ENCODE results near the gene VWF.

The VWF gene

GRCh38 chr12:5985471-5985870 lies 139.0 kb downstream of the VWF start:
- no peak overlapping the region for H3K4me3 ChIP-seq (ENCODE audit: low read depth, low read length)
- no peaks in the 10 kb centered on the region for H3K36me3 ChIP-seq (ENCODE audit: insufficient read depth, low read length)
- H3K4me1 ChIP-seq (ENCODE audit: control insufficient read depth, insufficient read depth, low read length, unreplicated experiment): no peaks in the 10 kb centered on the region
- H3K79me2 ChIP-seq (ENCODE audit: control insufficient read depth, insufficient read depth, low read length, unreplicated experiment): no peaks in the 10 kb centered on the region
- H3K27ac ChIP-seq (ENCODE audit: low read depth, low read length): no peak overlapping the region
- no peak overlapping the region for H2AFZ ChIP-seq (ENCODE audit: low read length, unreplicated experiment)
- peaks cover 37% of the 10 kb centered on the region for H3K27me3 ChIP-seq (ENCODE audit: insufficient read depth, low read length)

- H2AFZ ChIP-seq (ENCODE audit: low read length, unreplicated experiment): no peak overlapping the region
- no peak overlapping the region for H3K27ac ChIP-seq (ENCODE audit: low read depth, low read length)
- H3K4me3 ChIP-seq (ENCODE audit: low read depth, low read length): no peak overlapping the region
- H3K36me3 ChIP-seq (ENCODE audit: insufficient read depth, low read length): no peaks in the 10 kb centered on the region
- no peaks in the 10 kb centered on the region for H3K79me2 ChIP-seq (ENCODE audit: control insufficient read depth, insufficient read depth, low read length, unreplicated experiment)
- H3K4me1 ChIP-seq (ENCODE audit: control insufficient read depth, insufficient read depth, low read length, unreplicated experiment): no peaks in the 10 kb centered on the region
- H3K27me3 ChIP-seq (ENCODE audit: insufficient read depth, low read length): peaks cover 37% of the 10 kb centered on the region
These were observed 139.6 kb downstream of the VWF start for GRCh38 chr12:5984873-5985272.

- Histone ChIP-seq H3K36me3 (ENCODE audit: insufficient read depth, low read length) (no peaks in the 10 kb centered on the region), H3K4me3 (ENCODE audit: low read depth, low read length) (no peak overlapping the region), H3K4me1 (ENCODE audit: control insufficient read depth, insufficient read depth, low read length, unreplicated experiment) (no peaks in the 10 kb centered on the region), H2AFZ (ENCODE audit: low read length, unreplicated experiment) (no peak overlapping the region), H3K27ac (ENCODE audit: low read depth, low read length) (no peak overlapping the region), H3K27me3 (ENCODE audit: insufficient read depth, low read length) (peaks cover 44% of the 10 kb centered on the region), H3K79me2 (ENCODE audit: control insufficient read depth, insufficient read depth, low read length, unreplicated experiment) (no peaks in the 10 kb centered on the region)
These were observed 142.4 kb downstream of the VWF start for GRCh38 chr12:5982106-5982505.

GRCh38 chr12:5977556-5977955 lies 146.9 kb downstream of the VWF start:
- Histone ChIP-seq H3K36me3 (ENCODE audit: insufficient read depth, low read length) (no peaks in the 10 kb centered on the region), H2AFZ (ENCODE audit: low read length, unreplicated experiment) (no peak overlapping the region), H3K27ac (ENCODE audit: low read depth, low read length) (no peak overlapping the region), H3K79me2 (ENCODE audit: control insufficient read depth, insufficient read depth, low read length, unreplicated experiment) (no peaks in the 10 kb centered on the region), H3K4me3 (ENCODE audit: low read depth, low read length) (no peak overlapping the region), H3K27me3 (ENCODE audit: insufficient read depth, low read length) (peaks cover 57% of the 10 kb centered on the region), H3K4me1 (ENCODE audit: control insufficient read depth, insufficient read depth, low read length, unreplicated experiment) (no peaks in the 10 kb centered on the region)

GRCh38 chr12:5976711-5977110 lies 147.8 kb downstream of the VWF start:
- Histone ChIP-seq H3K4me3 (ENCODE audit: low read depth, low read length) (no peak overlapping the region), H3K27me3 (ENCODE audit: insufficient read depth, low read length) (peaks cover 59% of the 10 kb centered on the region), H3K79me2 (ENCODE audit: control insufficient read depth, insufficient read depth, low read length, unreplicated experiment) (no peaks in the 10 kb centered on the region), H3K27ac (ENCODE audit: low read depth, low read length) (no peak overlapping the region), H3K36me3 (ENCODE audit: insufficient read depth, low read length) (no peaks in the 10 kb centered on the region), H3K4me1 (ENCODE audit: control insufficient read depth, insufficient read depth, low read length, unreplicated experiment) (no peaks in the 10 kb centered on the region), H2AFZ (ENCODE audit: low read length, unreplicated experiment) (no peak overlapping the region)

- H3K27me3 ChIP-seq (ENCODE audit: insufficient read depth, low read length): peaks cover 61% of the 10 kb centered on the region
- H2AFZ ChIP-seq (ENCODE audit: low read length, unreplicated experiment): no peak overlapping the region
- H3K27ac ChIP-seq (ENCODE audit: low read depth, low read length): no peak overlapping the region
- H3K36me3 ChIP-seq (ENCODE audit: insufficient read depth, low read length): no peaks in the 10 kb centered on the region
- no peaks in the 10 kb centered on the region for H3K79me2 ChIP-seq (ENCODE audit: control insufficient read depth, insufficient read depth, low read length, unreplicated experiment)
- no peak overlapping the region for H3K4me3 ChIP-seq (ENCODE audit: low read depth, low read length)
- no peaks in the 10 kb centered on the region for H3K4me1 ChIP-seq (ENCODE audit: control insufficient read depth, insufficient read depth, low read length, unreplicated experiment)
These were observed 148.3 kb downstream of the VWF start for GRCh38 chr12:5976196-5976595.

GRCh38 chr12:5973461-5974115 lies 150.9 kb downstream of the VWF start:
- Histone ChIP-seq H3K36me3 (ENCODE audit: insufficient read depth, low read length) (no peaks in the 10 kb centered on the region), H3K4me3 (ENCODE audit: low read depth, low read length) (no peak overlapping the region), H3K79me2 (ENCODE audit: control insufficient read depth, insufficient read depth, low read length, unreplicated experiment) (no peaks in the 10 kb centered on the region), H3K27ac (ENCODE audit: low read depth, low read length) (no peak overlapping the region), H3K4me1 (ENCODE audit: control insufficient read depth, insufficient read depth, low read length, unreplicated experiment) (no peaks in the 10 kb centered on the region), H3K27me3 (ENCODE audit: insufficient read depth, low read length) (peaks cover 67% of the 10 kb centered on the region), H2AFZ (ENCODE audit: low read length, unreplicated experiment) (no peak overlapping the region)

GRCh38 chr12:5972387-5972786 lies 152.1 kb downstream of the VWF start:
- H3K4me1 ChIP-seq (ENCODE audit: control insufficient read depth, insufficient read depth, low read length, unreplicated experiment): no peaks in the 10 kb centered on the region
- H3K27ac ChIP-seq (ENCODE audit: low read depth, low read length): no peak overlapping the region
- no peaks in the 10 kb centered on the region for H3K79me2 ChIP-seq (ENCODE audit: control insufficient read depth, insufficient read depth, low read length, unreplicated experiment)
- H2AFZ ChIP-seq (ENCODE audit: low read length, unreplicated experiment): no peak overlapping the region
- no peak overlapping the region for H3K4me3 ChIP-seq (ENCODE audit: low read depth, low read length)
- no peaks in the 10 kb centered on the region for H3K36me3 ChIP-seq (ENCODE audit: insufficient read depth, low read length)
- H3K27me3 ChIP-seq (ENCODE audit: insufficient read depth, low read length): peaks cover 65% of the 10 kb centered on the region

GRCh38 chr12:5971194-5971850 lies 153.1 kb downstream of the VWF start:
- H3K36me3 ChIP-seq (ENCODE audit: insufficient read depth, low read length): no peaks in the 10 kb centered on the region
- H3K4me3 ChIP-seq (ENCODE audit: low read depth, low read length): no peak overlapping the region
- peaks cover 54% of the 10 kb centered on the region for H3K27me3 ChIP-seq (ENCODE audit: insufficient read depth, low read length)
- no peak overlapping the region for H2AFZ ChIP-seq (ENCODE audit: low read length, unreplicated experiment)
- no peaks in the 10 kb centered on the region for H3K4me1 ChIP-seq (ENCODE audit: control insufficient read depth, insufficient read depth, low read length, unreplicated experiment)
- H3K79me2 ChIP-seq (ENCODE audit: control insufficient read depth, insufficient read depth, low read length, unreplicated experiment): no peaks in the 10 kb centered on the region
- H3K27ac ChIP-seq (ENCODE audit: low read depth, low read length): no peak overlapping the region

GRCh38 chr12:5969974-5970690 lies 154.3 kb downstream of the VWF start:
- peaks cover 48% of the 10 kb centered on the region for H3K27me3 ChIP-seq (ENCODE audit: insufficient read depth, low read length)
- H3K79me2 ChIP-seq (ENCODE audit: control insufficient read depth, insufficient read depth, low read length, unreplicated experiment): no peaks in the 10 kb centered on the region

More at GRCh38 chr12:5969974-5970690, 154.3 kb downstream of the VWF start:
- Histone ChIP-seq H3K4me1 (ENCODE audit: control insufficient read depth, insufficient read depth, low read length, unreplicated experiment) (no peaks in the 10 kb centered on the region), H3K4me3 (ENCODE audit: low read depth, low read length) (no peak overlapping the region), H3K36me3 (ENCODE audit: insufficient read depth, low read length) (no peaks in the 10 kb centered on the region), H2AFZ (ENCODE audit: low read length, unreplicated experiment) (no peak overlapping the region), H3K27ac (ENCODE audit: low read depth, low read length) (no peak overlapping the region)

All from ACC112 (cell line).